ENCODE results near the gene GPR52. TPM values are rescaled to one million over a fixed set of nuclear protein-coding genes. Genes with fewer than 3 reads are reported as not detected.

The GPR52 gene
- polyA plus RNA-seq, 3 donors: not detected

DNA sequence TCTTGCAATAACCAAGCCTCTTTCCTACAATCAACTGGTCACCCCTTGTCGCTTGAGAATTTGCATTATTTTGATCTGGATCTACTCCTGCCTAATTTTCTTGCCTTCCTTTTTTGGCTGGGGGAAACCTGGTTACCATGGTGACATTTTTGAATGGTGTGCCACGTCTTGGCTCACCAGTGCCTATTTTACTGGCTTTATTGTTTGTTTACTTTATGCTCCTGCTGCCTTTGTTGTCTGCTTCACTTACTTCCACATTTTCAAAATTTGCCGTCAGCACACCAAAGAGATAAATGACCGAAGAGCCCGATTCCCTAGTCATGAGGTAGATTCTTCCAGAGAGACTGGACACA, 743 bp downstream of the GPR52 start:
- no peak overlapping the region for H3K27ac ChIP-seq (ENCODE audit: low read depth, low read length)
- WGBS, 3 donors: 74 to 78% (median 76%) methylated on average over 5 of the region's 5 CpGs

DNA sequence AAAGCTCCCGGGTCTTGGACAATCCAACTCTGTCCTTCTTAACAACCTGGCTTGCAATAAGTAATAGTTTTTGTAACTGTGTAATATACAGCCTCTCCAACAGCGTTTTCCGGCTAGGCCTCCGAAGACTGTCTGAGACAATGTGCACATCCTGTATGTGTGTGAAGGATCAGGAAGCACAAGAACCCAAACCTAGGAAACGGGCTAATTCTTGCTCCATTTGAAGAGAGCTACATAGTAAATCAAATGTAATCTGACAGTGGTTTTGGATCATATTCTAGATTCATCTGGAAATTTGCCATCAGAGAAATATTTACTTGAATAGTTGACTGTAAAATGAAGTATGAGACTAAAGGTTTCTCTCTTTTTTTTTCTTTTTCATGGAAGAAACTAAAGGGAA, 1.2 kb downstream of the GPR52 start:
- no peak overlapping the region for H3K27ac ChIP-seq (ENCODE audit: low read depth, low read length)
- 32 to 76% (median 42%) methylated on average over 5 of the region's 5 CpGs for WGBS, 3 donors

DNA sequence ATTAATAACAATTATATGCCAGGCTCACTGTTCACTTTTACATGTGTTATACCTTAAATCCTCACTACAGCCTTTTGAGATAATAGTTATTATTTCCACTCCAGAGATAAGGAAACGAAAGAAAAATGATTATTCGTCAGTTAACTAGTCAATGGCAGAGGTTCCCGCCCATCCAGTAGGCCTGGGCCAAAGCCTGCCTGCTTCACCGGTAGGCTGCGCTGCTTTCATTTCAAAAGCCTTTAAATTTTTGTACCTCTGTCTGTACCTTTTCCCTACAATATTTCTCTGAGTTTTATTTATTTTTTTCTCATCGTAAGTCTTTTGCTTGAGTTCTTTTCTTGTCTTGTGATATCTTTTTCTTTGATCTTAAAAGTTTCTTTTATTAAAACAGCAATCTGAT, 3.6 kb downstream of the GPR52 start:
- 84 to 93% (median 91%) methylated on average over 6 of the region's 6 CpGs for WGBS, 3 donors
- no peak overlapping the region for H3K27ac ChIP-seq (ENCODE audit: low read depth, low read length)

DNA sequence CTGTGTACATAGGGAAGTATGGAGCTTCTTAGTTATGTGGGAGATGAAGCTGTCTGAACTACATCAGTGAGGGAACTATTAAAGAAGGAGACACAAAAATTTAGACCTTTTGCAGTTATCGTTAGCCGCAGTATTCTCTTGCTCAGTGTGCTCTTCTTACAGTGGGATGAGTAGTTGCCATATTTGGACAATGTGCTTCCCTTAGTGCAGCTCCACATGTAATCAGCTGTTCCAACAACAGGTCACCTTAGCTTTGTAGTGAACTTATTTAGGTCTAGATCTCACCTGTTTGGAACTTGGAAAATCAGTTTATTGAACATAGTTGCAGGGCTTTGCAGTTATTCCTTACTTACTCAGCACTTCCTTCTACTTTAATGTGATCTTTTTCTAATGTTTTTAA, 18.1 kb downstream of the GPR52 start:
- H3K27ac ChIP-seq (ENCODE audit: low read depth, low read length): no peak overlapping the region
- WGBS, 3 donors: 97 to 98% (median 97%) methylated on average over 2 of the region's 2 CpGs

DNA sequence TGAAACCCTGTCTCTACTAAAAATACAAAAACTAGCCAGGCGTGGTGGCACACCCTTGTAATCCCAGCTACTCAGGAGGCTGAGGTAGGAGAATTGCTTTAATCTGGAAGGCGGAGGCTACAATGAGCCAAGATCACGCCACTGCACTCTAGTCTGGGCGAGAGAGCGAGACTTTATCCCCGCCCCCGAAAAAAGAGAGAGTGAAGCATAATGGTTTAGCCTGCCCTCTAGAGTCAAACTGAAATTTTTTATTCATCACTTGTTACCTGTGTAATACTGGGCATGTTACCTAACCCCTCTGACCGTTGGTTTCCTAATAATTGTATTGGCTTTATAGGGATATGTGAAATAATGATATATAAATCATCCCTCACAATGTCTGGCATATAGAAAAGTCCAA, 18.8 kb downstream of the GPR52 start:
- H3K27ac ChIP-seq (ENCODE audit: low read depth, low read length): no peak overlapping the region
- 96 to 97% (median 97%) methylated on average over 8 of the region's 8 CpGs for WGBS, 3 donors

DNA sequence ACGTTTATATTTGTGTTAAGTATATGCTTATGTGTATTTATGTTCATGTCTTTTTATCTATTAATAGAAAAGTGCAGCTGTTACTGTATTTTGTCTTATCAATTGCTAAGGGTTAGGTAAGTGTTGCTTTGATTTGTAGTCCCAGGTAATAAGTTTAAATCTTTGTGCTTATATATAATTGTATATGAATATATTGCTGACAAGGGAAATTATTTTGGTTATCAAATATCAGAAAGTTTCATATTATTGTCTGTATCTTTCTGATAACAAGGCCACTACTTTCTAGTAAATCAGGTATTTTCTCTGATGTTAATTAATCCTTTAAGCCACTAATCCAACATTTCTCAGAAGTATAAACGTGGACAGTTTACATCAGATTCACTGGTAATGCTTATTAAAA, 21.3 kb downstream of the GPR52 start:
- WGBS, 3 donors: 49 to 80% (median 79%) methylated on average over 2 of the region's 2 CpGs
- no peak overlapping the region for H3K27ac ChIP-seq (ENCODE audit: low read depth, low read length)

DNA sequence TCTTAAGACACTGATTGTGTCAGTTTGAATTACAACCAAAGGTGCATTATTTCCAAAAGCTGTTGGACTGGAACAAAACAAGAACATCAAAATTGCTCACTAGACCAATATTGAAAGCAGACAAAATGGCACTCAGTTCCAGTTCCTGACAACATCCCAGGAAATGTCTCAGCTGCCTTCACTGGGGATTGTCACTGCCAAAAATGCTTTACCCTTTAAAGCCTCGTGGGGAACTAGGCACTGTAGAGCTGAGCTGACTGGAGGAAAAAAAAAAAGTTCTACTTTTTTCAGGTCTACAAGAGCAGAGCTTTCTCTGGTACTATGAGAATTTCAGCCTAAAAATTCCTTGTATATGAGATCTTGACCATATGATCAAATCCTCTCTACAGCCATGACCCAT, 21.9 kb downstream of the GPR52 start:
- no peak overlapping the region for H3K27ac ChIP-seq (ENCODE audit: low read depth, low read length)
- 43 to 57% (median 52%) methylated on average over 1 of the region's 1 CpG for WGBS, 3 donors

DNA sequence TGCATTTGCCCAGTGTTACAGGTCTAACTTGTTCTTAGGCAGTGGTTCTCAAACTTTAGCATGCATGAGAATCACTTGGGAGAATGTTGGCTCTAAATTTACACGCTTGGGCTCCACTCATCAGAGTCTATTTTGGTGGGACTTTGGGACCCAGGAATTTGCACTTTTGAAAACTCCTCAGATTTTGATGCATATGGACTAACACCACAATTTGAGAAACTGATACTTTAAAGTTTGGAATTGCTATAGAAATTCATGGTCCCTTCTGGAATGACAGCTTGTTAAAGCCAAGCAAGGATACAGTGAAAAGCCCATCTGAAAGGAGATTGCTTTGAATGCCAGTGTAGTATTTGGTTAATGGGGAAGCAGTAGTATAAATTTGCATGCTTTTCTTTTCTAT, 31.5 kb downstream of the GPR52 start:
- H3K27ac ChIP-seq (ENCODE audit: low read depth, low read length): no peak overlapping the region
- 98 to 100% (median 100%) methylated on average over 1 of the region's 1 CpG for WGBS, 3 donors

DNA sequence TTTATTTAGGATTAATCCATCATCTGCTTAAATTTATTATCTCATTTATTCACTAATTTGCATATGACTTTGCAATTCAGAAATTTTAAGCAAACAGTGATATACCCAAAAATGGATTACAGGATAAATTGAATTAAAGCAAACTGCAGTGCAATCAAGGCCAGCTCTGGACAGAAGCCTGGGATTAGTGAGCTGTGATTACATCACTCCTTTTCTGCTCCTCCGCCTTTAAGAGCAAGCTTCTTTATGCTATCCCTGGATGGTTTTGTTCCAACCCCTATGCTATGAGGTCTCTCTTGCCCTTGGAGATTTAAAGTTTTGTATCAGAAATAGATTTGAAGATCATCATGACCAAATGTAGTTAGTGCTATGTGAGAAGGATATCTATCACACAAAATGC, 32.6 kb downstream of the GPR52 start:
- H3K27ac ChIP-seq (ENCODE audit: low read depth, low read length): no peak overlapping the region
- WGBS, 3 donors: 41 to 88% (median 83%) methylated on average over 1 of the region's 1 CpG

DNA sequence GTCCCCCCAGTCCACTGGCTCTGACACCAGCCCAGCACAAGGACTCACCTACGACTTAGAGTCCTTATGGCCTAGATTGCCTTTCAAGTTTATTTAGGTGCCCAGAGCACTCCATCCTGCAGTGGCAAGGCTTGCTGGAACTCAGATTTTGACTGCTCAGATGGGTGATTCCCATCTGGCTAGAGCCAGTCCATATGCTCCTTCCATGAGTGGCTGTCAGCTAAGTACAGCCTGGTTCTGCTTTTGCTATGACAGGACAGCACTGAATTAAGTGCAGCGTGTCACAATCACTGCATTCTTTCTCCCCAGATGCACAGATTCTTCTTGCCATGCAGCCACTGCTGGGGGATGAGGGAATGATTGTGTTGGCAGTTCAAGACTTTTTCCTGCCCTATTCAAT, 43.8 kb downstream of the GPR52 start:
- no peak overlapping the region for H3K27ac ChIP-seq (ENCODE audit: low read depth, low read length)
- WGBS, 3 donors: 91 to 95% (median 91%) methylated on average over 2 of the region's 2 CpGs

DNA sequence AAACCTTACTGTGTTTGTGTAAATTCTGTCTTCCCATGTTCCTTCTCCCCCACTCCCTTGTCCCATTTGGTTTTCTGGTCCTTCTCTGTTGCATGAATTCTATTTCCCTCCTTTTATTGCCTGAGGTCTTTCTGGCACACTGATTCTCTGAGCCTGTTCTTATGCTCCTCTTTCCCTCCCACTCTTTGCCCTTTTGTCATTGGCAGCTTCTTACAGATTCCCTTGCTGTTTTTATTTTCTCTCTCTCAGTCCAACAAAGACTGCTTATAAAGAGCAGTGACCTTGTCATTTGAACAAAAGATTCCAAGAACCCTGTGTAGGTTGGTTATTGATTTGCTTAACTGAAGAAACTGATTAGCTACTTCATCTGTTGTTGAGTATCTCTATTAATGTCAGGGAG, 49.7 kb downstream of the GPR52 start:
- H3K27ac ChIP-seq (ENCODE audit: low read depth, low read length): no peak overlapping the region
